OCI-LY7 (cell line): ENCODE measurements around the gene NSMCE1. TPM values are rescaled to one million over a fixed set of nuclear protein-coding genes. Genes with fewer than 3 reads are reported as not detected.

Experiments used
- BruUV-seq: library from RNA; stranded (reverse); fragments of 400-500 nt; replicated peaks from 2 replicates; lab custom pipeline; 2021; lab: Mats Ljungman, UMichigan
- CTCF ChIA-PET: fragments of 300-600 bp; sonication (Branson Sonifier 250); formaldehyde crosslinking; loops from one replicate; lab custom pipeline; 2022; ENCODE audit warnings: antibody characterized with exemption; ENCODE audit not compliant: unreplicated experiment; lab: Charles Lee
- POLR2A ChIA-PET: fragments of 300-600 bp; sonication (Branson Sonifier 250); formaldehyde crosslinking; loops from one replicate; lab custom pipeline; 2022; ENCODE audit warnings: antibody characterized with exemption; lab: Charles Lee
- DNase-seq: peaks from one replicate; pipeline ENCODE4 v3.0.0-alpha.2; 2015; ENCODE audit warnings: low spot score
- H2AFZ ChIP-seq: fragments of 200-600 bp; sonication (generic), shearing (Covaris generic); 2 replicates; pipeline ENCODE4 v1.6.1; 2014; ENCODE audit warnings: mild to moderate bottlenecking, antibody characterized with exemption, low read length, moderate library complexity
- H3K27ac ChIP-seq: fragments of 200-600 bp; sonication (generic); 2 replicates; pipeline ENCODE4 v1.5.1; 2014; ENCODE audit warnings: mixed run types, low read depth, mild to moderate bottlenecking, moderate library complexity, low read length, inconsistent platforms; ENCODE audit not compliant: poor library complexity, severe bottlenecking
- H3K36me3 ChIP-seq: fragments of 200-600 bp; sonication (generic); 2 replicates; pipeline ENCODE4 v1.6.1; 2014; ENCODE audit warnings: mild to moderate bottlenecking, antibody characterized with exemption, low read length, moderate library complexity, mixed read lengths; ENCODE audit not compliant: insufficient read depth
- H3K4me1 ChIP-seq: fragments of 200-600 bp; sonication (generic); 2 replicates; pipeline ENCODE4 v1.5.1; 2014; ENCODE audit warnings: mild to moderate bottlenecking, low read length; ENCODE audit not compliant: insufficient read depth, poor library complexity, severe bottlenecking
- H3K4me2 ChIP-seq: fragments of 200-600 bp; sonication (generic); 2 replicates; pipeline ENCODE4 v1.6.1; 2014; ENCODE audit warnings: mild to moderate bottlenecking, low read length
- H3K4me3 ChIP-seq: fragments of 200-600 bp; sonication (generic); 2 replicates; pipeline ENCODE4 v1.5.1; 2014; ENCODE audit warnings: mild to moderate bottlenecking, low read depth, low read length; ENCODE audit not compliant: poor library complexity, severe bottlenecking
- H3K79me2 ChIP-seq: fragments of 200-600 bp; sonication (generic); 2 replicates; pipeline ENCODE4 v1.6.1; 2016; ENCODE audit warnings: low read depth, mild to moderate bottlenecking, low read length, moderate library complexity, mixed read lengths; ENCODE audit not compliant: insufficient read depth
- H3K9me2 ChIP-seq: fragments of 200-600 bp; sonication (generic); 2 replicates; pipeline ENCODE4 v1.6.1; 2016; ENCODE audit warnings: mild to moderate bottlenecking, low read length, mixed read lengths; ENCODE audit not compliant: insufficient read depth
- H3K9me3 ChIP-seq: fragments of 200-600 bp; sonication (generic); 2 replicates; pipeline ENCODE4 v1.6.1; 2014; ENCODE audit warnings: mild to moderate bottlenecking, mixed run types, low read length, mixed read lengths
- H4K20me1 ChIP-seq: fragments of 200-600 bp; sonication (generic); 2 replicates; pipeline ENCODE4 v1.6.1; 2014; ENCODE audit warnings: mild to moderate bottlenecking, antibody characterized with exemption, low read length, moderate library complexity, mixed read lengths; ENCODE audit not compliant: insufficient read depth
- CTCF ChIP-seq: fragments of 200-600 bp; sonication (generic); conservative IDR thresholded peaks from 2 replicates; pipeline ENCODE4 v1.5.1; 2014; ENCODE audit warnings: mild to moderate bottlenecking, antibody characterized with exemption, low read length, moderate library complexity, mixed read lengths
- EZH2phosphoT487 ChIP-seq: fragments of 200-600 bp; sonication (generic); IDR thresholded peaks from 2 replicates; pipeline ENCODE4 v1.6.1; 2018; ENCODE audit warnings: low read depth, borderline replicate concordance, mild to moderate bottlenecking, mixed run types, antibody characterized with exemption, low read length, moderate library complexity, mixed read lengths
- intact Hi-C: fragments of 100-400 bp; cut with micrococcal nuclease; formaldehyde crosslinking; loops from one replicate; pipeline ENCODE4 v1.10.0; 2022; ENCODE audit not compliant: unreplicated experiment
- total RNA-seq, 2 experiments: library from RNA; depleted of rRNA in 1 of 2; stranded (reverse); fragments of >200 nt in 1 of 2; shearing (Covaris generic) in 1 of 2; gene quantifications; 2 replicates each; pipeline ENCODE4 v1.2.3, GENCODE V29; 2014 to 2022

The NSMCE1 gene
- total RNA-seq, 2 experiments from 2014 or later, result 51.1 to 84.0 TPM

- TF ChIP-seq EZH2phosphoT487 (no peak), CTCF (no peak)
- POLR2A ChIA-PET, result interaction anchor here (0.8 to 0.9 kb wide), 3 partner anchors 29 to 33 kb away, joined by 3 to 4 read pairs (median 3); no protein-coding TSS in a partner anchor
- Histone ChIP-seq H3K4me2 (no peak overlapping the region), H2AFZ (no peak overlapping the region), H3K79me2 (no peaks in the 10 kb centered on the region), H3K9me3 (peaks cover 16% of the 10 kb centered on the region; the same call in 1 of the 2 replicates), H3K27ac (no peak overlapping the region), H4K20me1 (no peaks in the 10 kb centered on the region), H3K36me3 (no peaks in the 10 kb centered on the region), H3K4me1 (peaks cover 43% of the 10 kb centered on the region), H3K9me2 (no peaks in the 10 kb centered on the region), H3K4me3 (no peak overlapping the region)
- no TSS peak for BruUV-seq
- no peak for DNase-seq
- intact Hi-C loops, result no loop called here
- CTCF ChIA-PET, result no interaction called here
Measured at GRCh38 chr16:27305839-27306442, 37.4 kb upstream of the NSMCE1 start.

DNA sequence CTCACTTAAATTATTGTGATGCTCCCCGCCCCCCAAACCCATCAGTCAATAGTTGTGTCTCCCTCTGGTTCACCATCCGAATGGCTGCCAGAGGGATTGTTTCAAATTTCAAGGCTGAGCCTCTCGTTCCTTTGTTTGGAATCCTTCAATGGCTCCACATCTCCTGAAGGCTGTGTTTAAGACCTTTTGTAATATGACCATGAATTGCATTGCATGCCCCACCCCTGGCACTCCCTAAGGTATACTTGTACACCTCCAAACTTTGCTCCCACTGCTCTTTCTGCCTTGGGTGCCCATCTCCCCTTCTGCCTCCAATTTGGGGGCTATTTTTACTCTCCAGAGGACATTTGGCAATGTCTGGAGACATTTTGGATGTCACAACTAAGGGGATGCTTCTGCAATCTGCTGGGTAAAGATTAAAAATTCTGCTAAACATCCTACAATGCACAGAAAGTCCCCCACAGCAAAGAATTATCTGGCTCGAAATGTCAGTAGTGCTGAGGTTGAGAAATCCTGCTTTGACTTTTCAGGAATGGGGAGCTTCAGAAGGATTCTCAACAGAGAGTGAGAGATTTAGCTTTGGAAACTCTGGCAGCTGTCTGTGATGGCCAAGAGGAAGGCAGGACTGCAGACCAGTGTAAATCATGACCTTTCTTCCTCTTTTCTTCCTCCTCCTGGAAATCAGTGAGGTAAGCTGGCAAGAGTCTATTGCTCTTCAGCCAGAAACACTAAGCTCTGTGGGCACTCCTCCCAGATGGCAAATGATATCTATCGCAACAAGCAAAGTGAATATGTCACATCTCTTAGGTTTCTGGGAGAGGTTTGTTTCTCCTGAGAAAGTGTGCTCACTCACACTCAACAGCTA, 36.5 kb upstream of the NSMCE1 start:
- DNase-seq, result no peak
- Histone ChIP-seq H3K4me1 (peaks cover 49% of the 10 kb centered on the region), H3K27ac (no peak overlapping the region), H3K9me2 (no peaks in the 10 kb centered on the region), H3K79me2 (no peaks in the 10 kb centered on the region), H3K9me3 (peaks cover 16% of the 10 kb centered on the region; the same call in 1 of the 2 replicates), H3K36me3 (no peaks in the 10 kb centered on the region), H3K4me2 (no peak overlapping the region), H4K20me1 (no peaks in the 10 kb centered on the region), H2AFZ (no peak overlapping the region), H3K4me3 (no peak overlapping the region)
- CTCF ChIA-PET, result no interaction called here
- no TSS peak for BruUV-seq
- POLR2A ChIA-PET, result interaction anchor here (0.8 to 0.9 kb wide), 3 partner anchors 28 to 33 kb away, joined by 3 to 4 read pairs (median 3); no protein-coding TSS in a partner anchor
- intact Hi-C loops, result no loop called here
- TF ChIP-seq CTCF (no peak), EZH2phosphoT487 (no peak)
